PFSK-1 (cell line): ENCODE results near the gene PPM1D.

Experiments used
- POLR2AphosphoS5 ChIP-seq: IDR thresholded peaks from 2 replicates; pipeline ENCODE4 v1.6.1; 2012; ENCODE audit warnings: low read depth, mild to moderate bottlenecking, control low read depth, low read length, moderate library complexity
- REST ChIP-seq, 2 experiments: IDR thresholded peaks; 2 replicates each; pipeline versions ENCODE4 v1.6.1 to v1.8.0; 2011 to 2012; ENCODE audit warnings: low read depth in 2 of 2, low read length in 2 of 2, control low read depth in 1 of 2, inconsistent platforms in 1 of 2, mild to moderate bottlenecking in 1 of 2, moderate library complexity in 1 of 2; ENCODE audit not compliant: insufficient read depth in 1 of 2
- SIN3A ChIP-seq: IDR thresholded peaks from 2 replicates; pipeline ENCODE4 v1.6.1; 2012; ENCODE audit warnings: mild to moderate bottlenecking, low read length, moderate library complexity, borderline replicate concordance; ENCODE audit not compliant: insufficient read depth
- TAF1 ChIP-seq: IDR thresholded peaks from 2 replicates; pipeline ENCODE4 v1.6.1; 2012; ENCODE audit warnings: low read length, control low read depth, borderline replicate concordance; ENCODE audit not compliant: insufficient read depth

DNA sequence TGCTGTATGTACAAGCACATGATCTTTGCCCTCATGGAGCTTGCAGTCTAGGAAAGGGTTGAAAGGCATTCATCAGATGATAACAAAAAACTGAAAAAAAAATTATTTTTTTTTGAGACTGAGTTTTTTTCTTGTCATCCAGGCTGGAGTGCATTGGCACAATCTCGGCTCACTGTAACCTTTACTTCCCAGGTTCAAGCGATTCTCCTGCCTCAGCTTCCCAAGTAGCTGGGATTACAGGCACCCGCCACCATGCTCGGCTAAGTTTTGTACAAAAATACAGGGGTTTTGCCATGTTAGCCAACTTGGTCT, 39.0 kb downstream of the PPM1D start:
- no peak for TF ChIP-seq REST (IDR thresholded peaks at IDR 0.05; ENCODE audit: insufficient read depth in 1 of 2, low read depth in 2 of 2, low read length in 2 of 2)
- no peak for TF ChIP-seq POLR2AphosphoS5
- no peak for TF ChIP-seq SIN3A
- no peak for TF ChIP-seq TAF1
